CD4-positive, alpha-beta T cell treated with Interleukin-6 at 100 ng/mL for 8 hours (primary cell): Measurements from ENCODE around the gene SAMSN1.
"Not testable (repeated sequence)": the region's sequence is repeated elsewhere in the genome, so short reads cannot be mapped to it uniquely, and the experiment has no call there.

Experiments used
- DNase-seq: peaks from one replicate; pipeline ENCODE4 v3.0.0-alpha.2; 2020; ENCODE audit warnings: mixed read lengths, low spot score

Gene SAMSN1

DNA sequence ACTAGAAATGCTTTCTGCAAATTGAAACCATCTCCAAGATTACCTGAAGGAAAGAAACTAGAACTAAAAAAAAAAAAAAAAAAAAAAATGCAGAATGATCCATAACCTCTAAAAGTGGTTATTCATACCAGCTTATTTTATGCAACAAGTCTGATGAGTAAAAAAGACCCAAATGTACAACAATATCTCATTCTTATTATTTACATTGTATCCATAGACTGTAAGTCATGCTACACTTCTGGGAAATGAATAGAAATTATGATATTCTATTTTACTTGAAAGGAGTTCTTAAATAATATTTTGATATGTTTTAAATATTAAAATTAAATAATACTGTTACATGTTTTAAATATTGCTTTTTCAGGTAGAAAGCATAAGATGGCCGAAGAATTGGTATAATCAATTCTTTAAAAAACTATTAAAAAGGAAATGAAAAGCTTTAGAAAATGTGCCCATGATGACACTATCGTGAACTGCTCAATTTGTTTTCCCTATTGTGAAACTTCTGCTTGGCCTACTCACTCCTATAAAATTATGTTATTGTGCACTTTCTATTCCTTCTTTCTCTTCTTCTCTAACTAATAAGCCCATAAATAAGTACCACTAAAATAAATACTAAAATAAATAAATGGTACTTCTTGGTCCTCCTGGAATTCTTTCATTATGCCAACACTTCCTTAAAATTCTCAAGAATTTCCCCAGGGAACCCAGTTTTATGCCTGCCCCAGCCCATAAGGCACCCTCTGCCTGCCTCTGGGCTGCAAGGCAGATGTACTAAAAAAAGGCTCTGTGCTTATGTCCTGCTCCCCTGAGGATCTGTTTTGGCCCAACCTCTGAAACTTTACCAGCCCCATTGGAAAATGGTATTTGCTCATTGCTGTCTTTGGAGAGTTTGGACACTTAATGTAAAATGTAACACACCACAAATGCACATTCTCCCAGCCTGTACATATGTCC lies 18.1 kb downstream of the SAMSN1 start:
- DNase-seq, result no peak

GRCh38 chr21:14526836-14527695 lies 19.0 kb downstream of the SAMSN1 start:
- DNase-seq, result no peak

DNA sequence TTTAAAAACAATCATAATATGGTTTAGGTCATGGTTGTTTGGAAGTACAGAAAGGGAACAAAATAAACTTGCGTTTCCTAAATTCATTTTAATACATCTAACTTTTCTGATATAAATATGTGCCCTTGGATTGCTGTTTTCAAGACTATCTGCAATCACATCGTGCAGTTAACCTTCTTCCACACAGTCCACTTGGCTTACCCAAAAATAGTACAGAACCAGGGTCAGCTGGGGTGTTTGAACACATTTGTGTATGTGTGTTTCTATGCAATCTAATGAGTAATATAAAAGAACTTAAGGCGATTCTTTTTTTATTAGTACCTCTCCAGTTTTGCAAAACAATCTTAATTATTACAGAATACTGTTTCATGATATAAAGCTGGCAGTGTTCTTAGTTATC lies 19.9 kb downstream of the SAMSN1 start:
- DNase-seq, result no peak

DNA sequence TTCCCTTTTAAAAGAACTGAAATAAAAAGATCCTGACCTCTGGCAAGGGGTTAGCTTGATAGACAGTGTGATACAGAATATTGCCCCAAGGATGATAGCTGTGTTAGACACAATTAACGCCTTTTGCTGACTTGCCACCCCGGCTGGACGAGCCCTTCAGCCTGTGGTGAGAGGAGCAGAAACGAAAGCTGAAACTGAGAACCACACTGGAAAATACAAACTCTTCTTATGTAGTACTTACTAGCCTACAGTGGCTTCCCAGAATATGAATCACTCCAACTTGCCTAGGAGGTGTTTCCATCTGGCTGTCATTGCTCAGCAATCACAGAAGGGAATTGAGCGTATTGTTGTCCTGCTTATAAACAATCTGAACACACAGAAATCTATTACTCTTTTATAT lies 22.9 kb downstream of the SAMSN1 start:
- DNase-seq, result peak; percentile 19

DNA sequence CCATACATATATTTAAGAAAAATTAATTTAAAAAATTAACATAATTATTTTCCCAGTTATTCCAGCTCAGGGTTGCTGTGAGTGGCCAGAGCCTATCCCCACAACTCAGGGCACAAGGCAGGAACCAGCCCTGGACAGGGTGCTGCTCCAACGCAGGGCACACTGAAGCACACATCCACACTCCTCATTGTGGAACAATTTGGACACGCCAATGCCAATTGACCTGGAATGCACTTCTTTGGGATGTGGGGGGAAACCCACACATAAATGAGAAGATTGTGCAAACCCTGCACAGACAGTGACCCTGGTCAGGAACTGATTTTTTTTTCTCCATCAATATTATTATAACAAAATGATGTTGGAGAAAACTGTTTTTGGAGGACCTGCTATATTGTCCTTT lies 23.4 kb downstream of the SAMSN1 start:
- DNase-seq, result no peak

DNA sequence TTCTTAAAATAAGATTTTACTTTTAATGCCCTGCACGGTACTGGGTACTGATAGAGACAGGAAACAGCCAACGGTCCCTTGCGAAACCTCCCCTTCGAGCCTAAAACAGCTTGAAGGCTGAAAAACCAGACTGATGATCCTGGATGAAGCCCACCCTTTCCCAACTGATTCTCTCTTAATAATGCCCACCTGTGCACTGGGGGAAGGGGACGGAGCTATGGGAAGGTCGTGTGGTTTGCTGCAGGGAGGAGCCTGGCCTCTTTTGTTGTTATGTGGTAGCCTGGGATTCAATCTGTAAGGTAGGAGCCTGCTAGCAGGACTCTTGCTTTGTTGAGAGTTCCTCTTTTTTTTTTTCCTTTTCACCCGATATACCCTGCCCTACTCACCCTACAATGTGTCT lies 25.6 kb downstream of the SAMSN1 start:
- no peak for DNase-seq

DNA sequence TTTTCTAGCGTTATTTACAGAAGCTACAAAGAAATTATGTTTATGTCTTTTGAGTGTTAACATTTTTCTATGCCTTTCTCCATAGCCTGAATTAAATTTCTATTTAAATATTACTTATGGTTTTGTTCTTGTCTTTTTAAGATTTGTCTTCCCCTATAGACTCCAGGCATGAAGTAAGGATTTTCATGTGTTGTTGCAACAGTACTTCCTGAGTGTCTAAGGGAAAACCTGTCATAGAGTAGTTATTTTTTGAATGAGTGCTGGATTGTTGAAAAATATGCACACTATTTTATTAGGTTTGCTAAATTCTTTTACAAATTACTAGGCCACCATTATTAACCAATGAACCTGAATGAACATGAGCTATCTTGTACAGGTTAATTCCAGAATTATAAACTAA lies 27.1 kb downstream of the SAMSN1 start:
- no peak for DNase-seq

DNA sequence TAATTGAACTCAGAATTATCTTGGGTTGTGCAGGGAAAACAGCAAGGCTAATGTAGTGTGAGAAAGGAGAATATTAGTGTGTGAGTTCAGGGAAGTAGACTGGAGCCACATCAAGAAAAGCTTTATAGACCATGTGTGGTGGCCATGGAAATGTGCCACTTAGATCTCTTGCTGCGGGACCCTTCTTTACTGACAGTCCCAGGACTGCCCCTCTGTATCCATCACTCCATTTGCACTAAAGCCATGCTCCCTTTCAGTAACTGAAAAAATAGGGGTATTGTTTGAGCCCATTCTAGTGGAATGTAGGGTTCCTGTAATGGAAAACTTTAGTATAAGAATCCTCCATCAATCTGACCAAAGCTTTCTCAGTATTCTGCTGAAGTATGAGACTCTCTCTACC lies 32.3 kb downstream of the SAMSN1 start:
- DNase-seq, result no peak

DNA sequence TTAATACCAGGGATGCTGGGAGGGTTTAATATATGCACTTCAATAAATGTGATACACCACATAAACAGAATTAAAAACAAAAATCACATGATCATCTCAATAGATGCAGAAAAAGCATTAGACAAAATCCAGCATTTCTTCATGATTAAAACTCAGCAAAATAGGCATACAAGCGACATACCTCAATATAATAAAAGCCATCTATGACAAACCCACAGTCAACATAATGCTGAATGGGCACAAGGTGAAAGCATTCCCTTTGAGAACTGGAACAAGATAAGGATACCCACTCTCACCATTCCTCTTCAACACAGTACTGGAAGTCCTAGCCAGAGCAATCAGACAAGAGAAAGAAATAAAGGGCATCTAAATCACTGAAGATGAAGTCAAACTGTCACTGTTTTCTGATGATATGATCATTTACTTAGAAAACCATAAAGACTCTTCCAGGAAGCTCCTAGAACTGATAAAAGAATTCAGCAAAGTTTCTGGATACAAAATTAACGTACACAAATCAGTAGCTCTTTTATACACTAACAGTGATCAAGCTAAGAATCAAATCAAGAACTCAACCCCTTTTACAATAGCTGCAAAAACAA lies 39.2 kb downstream of the SAMSN1 start:
- not testable (repeated sequence) for DNase-seq

DNA sequence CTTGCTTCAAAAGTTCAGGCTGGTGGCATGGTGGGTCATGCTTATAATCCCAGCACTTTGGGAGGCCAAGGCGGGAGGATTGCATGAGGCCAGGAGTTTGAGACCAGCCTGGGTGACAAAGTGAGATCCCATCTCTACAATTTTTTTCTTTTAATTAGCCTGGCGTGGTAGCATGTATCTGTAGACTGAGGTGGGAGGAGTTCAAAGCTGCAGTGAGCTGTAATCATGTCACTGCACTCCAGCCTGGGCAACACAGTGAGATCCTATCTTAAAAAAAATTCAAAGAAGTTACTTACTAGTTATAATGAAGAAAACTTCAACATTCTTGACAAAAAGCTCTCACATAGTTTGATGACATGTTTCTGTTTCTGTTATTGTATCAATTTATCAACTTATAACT lies 45.2 kb downstream of the SAMSN1 start:
- no peak for DNase-seq

DNA sequence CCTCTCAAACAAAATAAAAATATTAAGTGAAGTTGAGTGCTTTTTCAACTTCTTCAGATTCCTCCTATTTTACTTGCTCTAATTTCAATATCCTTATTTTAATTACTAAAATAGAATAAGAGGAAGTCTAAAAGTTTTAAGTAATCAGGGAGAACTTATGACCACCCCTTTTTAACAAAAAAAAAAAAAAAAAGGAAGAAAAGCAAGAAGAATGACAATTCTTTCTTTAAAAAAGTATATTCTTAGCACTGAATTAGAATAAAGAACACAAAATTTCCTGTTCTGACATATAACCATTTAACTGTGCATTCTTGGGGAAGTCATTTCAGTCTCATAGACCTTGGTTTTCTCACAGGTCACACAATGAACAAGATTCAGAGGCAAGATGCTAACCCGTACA lies 46.8 kb downstream of the SAMSN1 start:
- no peak for DNase-seq

GRCh38 chr21:14497825-14498224 lies 48.3 kb downstream of the SAMSN1 start:
- no peak for DNase-seq

DNA sequence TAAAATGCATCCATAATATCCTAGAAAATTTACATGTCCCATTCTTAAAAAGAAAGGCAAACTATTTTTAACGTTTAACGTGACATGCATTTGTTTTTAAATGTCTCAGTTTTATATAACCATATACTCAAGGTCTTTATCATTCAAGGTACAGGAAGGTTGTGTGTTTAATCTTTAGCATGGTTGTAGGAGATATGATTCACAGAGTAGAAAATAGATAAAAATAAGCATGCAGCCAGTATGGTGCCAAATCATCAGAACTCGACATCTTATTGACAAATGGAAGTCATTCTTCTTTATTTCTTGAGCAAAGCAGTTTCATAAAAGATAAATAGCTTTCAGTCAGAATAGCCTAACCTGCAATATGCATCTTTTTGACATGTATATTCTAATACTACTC lies 51.0 kb downstream of the SAMSN1 start:
- DNase-seq, result no peak

GRCh38 chr21:14494181-14494580 lies 51.9 kb downstream of the SAMSN1 start:
- not testable (repeated sequence) for DNase-seq

GRCh38 chr21:14493731-14494130 lies 52.4 kb downstream of the SAMSN1 start:
- no peak for DNase-seq

- DNase-seq, result no peak
These were observed 53.2 kb downstream of the SAMSN1 start for GRCh38 chr21:14492931-14493330.

DNA sequence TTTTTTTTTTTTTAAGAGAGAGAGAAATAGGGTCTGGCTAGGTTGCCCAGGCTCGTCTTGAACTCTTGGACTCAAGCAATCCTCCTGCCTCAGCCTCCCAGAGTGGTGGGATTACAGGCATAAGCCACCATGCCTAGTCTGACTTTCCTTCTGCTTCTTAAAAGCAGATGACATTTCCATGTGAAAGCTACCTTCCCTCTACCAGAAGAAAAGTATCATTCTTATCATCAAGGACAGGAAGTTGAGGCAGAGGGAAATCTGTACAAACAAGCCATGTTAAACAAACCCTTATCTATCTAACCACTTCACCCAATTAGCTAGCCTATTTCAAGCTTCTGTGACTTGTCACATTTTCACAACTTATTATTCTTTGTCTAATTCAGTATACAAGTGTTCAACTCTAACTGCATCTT lies 54.8 kb downstream of the SAMSN1 start:
- DNase-seq, result no peak

DNA sequence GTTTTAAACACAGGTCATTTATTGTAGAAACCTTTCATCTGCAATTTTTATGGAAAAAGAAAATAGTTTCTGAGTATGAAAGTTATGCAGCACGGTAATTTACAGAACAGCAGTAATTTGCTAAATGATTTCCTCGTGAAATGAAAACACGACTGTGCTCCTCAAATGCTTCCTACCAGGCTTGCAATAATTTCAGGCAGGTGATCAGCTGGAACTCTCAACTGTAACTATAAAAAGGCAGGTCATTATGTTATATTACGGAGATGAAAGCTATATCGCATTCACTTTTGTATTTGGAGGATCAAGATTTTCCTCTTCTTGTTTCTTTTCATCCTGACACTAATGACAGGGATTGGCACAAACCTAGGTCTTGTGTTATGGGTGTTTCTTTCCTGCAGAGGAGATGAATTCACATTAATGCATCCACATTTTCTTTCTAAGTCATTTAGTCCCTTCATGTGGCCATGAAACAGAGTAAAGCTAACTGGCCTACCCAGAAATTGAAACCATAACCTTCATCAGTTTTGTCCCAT lies 57.4 kb downstream of the SAMSN1 start:
- no peak for DNase-seq

DNA sequence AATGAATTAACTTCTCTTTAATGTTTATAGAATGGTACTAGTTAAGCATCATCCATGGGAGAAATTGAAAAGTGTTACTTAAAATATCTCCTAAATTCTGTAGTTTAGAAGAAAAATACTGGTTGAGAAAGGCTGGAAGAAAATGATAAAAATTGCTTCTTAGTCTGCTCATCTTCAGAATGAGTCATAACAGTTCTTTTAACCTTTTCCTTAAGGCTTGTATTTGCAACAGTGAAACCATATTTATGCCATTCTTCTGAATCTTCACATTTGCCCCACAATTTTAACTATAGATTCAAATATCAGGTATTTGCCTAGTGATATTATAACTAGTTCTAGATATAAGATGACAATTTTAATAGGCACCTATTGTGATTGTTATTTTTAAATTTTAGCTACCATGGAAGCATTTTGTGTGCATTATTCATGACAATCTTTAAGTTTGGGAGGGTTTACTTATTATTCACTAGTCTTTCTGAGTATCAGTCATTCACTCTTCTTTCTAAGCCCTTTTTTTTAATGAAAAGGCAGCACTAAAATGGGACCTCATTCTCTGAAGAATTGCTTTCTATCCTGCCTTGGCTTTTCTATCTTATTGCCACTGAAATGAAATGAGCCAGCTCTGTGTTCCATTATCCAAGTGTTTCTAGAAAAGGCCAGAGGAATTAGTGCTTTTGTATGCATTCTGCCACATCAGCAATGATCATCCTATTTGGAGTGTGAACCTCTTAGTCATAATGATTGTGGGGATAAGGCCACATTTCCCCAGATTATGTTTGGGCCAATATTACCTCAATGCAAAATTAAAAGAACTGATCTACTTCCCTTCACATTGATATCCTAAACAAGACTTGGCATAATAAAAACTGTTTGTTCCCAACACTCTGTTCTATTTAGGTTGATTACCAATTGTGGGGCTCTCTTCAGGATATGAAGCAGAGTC lies 58.4 kb downstream of the SAMSN1 start:
- DNase-seq, result no peak

- DNase-seq, result no peak
These were observed 59.2 kb downstream of the SAMSN1 start for GRCh38 chr21:14486869-14487268.
